Measurements from ENCODE around the gene MAGI2. TPM values are rescaled to one million over a fixed set of nuclear protein-coding genes. Genes with fewer than 3 reads are reported as not detected.

Gene MAGI2
- total and polyA plus RNA-seq, 4 donors: 3.7 to 25.5 (median 11.6) TPM

GRCh38 chr7:78777829-78778228, 675.6 kb downstream of the MAGI2 start:
- Histone ChIP-seq H3K9me3 (ENCODE audit: control insufficient read depth, low read length) (no peaks in the 10 kb centered on the region), H3K27ac (ENCODE audit: low read depth in 1 of 2, low read length in 2 of 2) (no peak overlapping the region), H3K36me3 (ENCODE audit: control insufficient read depth in 1 of 2, insufficient read depth in 2 of 2, low read length in 1 of 2) (no peaks in the 10 kb centered on the region), H3K4me1 (ENCODE audit: control insufficient read depth in 1 of 2, insufficient read depth in 2 of 2, low read length in 2 of 2) (no peaks in the 10 kb centered on the region), H3K4me3 (ENCODE audit: low read length in 2 of 2) (no peak overlapping the region), H3K27me3 (ENCODE audit: control insufficient read depth in 1 of 2, insufficient read depth in 2 of 2, low read length in 1 of 2) (no peaks in the 10 kb centered on the region)
- 92 to 93% methylated on average over 2 of the region's 2 CpGs for WGBS, 2 donors
- intact Hi-C loops (cut with DNase I): no loop called here
- ATAC-seq (ENCODE audit: low FRiP score) (no peak), DNase-seq (no peak)

DNA sequence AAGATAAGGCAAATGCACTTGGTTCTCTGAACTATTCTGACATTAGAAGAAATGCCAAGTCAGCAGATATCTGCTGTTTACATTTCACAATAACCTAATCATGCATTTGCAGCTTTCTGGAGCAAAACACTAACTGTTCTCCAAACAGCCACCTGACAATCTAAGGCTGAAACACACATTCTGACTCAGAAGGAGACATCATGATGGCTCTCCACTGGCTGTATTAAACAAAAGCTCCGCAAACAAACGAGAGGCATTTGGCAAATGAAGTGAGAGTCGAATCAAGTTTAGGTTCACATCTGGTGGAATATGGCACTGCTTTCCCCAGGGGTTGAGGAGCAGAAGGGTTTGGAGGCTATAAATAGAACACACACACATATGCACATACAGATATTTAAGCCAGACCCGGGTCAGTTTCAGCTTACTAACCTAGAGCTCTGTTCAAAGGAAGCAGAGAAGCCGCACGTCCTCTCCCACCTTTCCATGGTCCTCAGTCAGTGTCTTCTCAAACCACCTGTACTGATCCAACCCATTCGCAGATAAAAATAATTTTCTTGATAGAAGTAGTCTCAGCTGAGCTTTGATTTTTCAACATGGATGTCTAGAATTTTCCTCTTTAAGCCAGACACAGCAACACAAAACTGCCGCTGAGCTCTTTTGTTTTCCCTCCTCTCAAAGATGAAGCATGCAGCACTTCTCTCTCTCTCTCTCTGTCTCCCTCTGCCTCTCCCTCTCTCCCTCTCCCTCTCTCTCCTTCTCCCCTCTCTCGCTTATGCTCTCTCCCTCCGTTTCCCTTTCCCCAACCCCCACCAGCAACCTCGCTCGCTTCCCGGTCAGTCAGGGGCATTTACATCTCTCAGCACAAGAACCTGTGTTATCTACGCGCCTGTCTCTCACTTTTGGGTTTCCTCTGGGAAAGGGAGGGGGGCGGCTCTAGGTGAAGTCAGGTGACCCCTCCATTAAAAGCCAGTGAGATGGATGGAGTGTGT, 682.8 kb downstream of the MAGI2 start:
- intact Hi-C loops (cut with DNase I): no loop called here
- ATAC-seq (ENCODE audit: low FRiP score) (no peak), DNase-seq (no peak)
- no peaks in the 10 kb centered on the region for H3K36me3 ChIP-seq (ENCODE audit: control insufficient read depth in 1 of 2, insufficient read depth in 2 of 2, low read length in 1 of 2)
- peaks cover 3 to 4% of the 10 kb centered on the region in 2 donors for H3K4me1 ChIP-seq (ENCODE audit: control insufficient read depth in 1 of 2, insufficient read depth in 2 of 2, low read length in 2 of 2)
- 2% methylated on average over 16 of the region's 16 CpGs for WGBS, 2 donors
- no peaks in the 10 kb centered on the region for H3K27me3 ChIP-seq (ENCODE audit: control insufficient read depth in 1 of 2, insufficient read depth in 2 of 2, low read length in 1 of 2)
- no peaks in the 10 kb centered on the region for H3K9me3 ChIP-seq (ENCODE audit: control insufficient read depth, low read length)
- no peak overlapping the region for H3K27ac ChIP-seq (ENCODE audit: low read depth in 1 of 2, low read length in 2 of 2)
- H3K4me3 ChIP-seq (ENCODE audit: low read length in 2 of 2): peak overlapping the region; percentile 61 to 71

GRCh38 chr7:78769481-78770101, 683.9 kb downstream of the MAGI2 start:
- ATAC-seq (ENCODE audit: low FRiP score) (no peak), DNase-seq (no peak)
- Histone ChIP-seq H3K27me3 (ENCODE audit: control insufficient read depth in 1 of 2, insufficient read depth in 2 of 2, low read length in 1 of 2) (no peaks in the 10 kb centered on the region), H3K36me3 (ENCODE audit: control insufficient read depth in 1 of 2, insufficient read depth in 2 of 2, low read length in 1 of 2) (no peaks in the 10 kb centered on the region), H3K9me3 (ENCODE audit: control insufficient read depth, low read length) (no peaks in the 10 kb centered on the region), H3K4me3 (ENCODE audit: low read length in 2 of 2) (peak overlapping the region; percentile 82 to 94), H3K4me1 (ENCODE audit: control insufficient read depth in 1 of 2, insufficient read depth in 2 of 2, low read length in 2 of 2) (peaks cover 3 to 5% of the 10 kb centered on the region in 2 donors), H3K27ac (ENCODE audit: low read depth in 1 of 2, low read length in 2 of 2) (no peak overlapping the region)
- intact Hi-C loops (cut with DNase I): no loop called here
- 1% methylated on average over 12 of the region's 12 CpGs for WGBS, 2 donors

DNA sequence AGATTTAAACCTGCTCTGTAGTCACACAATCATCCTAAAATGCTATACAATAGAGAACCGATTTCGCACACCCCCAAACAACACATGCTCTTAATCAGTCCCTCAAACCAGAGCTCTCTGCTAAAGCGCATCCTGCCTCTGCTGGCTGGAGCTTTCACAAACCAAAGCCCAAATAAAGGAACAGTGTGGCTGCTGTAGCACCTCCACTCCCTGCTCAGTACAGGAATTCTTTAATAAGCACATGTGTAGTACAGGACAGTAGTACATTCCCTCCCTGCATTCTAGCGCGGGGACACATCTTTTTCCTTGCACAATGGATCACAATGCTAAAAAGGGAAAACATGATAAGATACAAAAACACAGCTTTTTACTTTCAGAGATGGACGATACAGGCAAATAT, 684.6 kb downstream of the MAGI2 start:
- WGBS, 2 donors: 14 to 23% methylated on average over 6 of the region's 6 CpGs
- Histone ChIP-seq H3K27me3 (ENCODE audit: control insufficient read depth in 1 of 2, insufficient read depth in 2 of 2, low read length in 1 of 2) (no peaks in the 10 kb centered on the region), H3K9me3 (ENCODE audit: control insufficient read depth, low read length) (no peaks in the 10 kb centered on the region), H3K27ac (ENCODE audit: low read depth in 1 of 2, low read length in 2 of 2) (no peak overlapping the region), H3K36me3 (ENCODE audit: control insufficient read depth in 1 of 2, insufficient read depth in 2 of 2, low read length in 1 of 2) (no peaks in the 10 kb centered on the region), H3K4me3 (ENCODE audit: low read length in 2 of 2) (peak overlapping the region; percentile 82 to 94), H3K4me1 (ENCODE audit: control insufficient read depth in 1 of 2, insufficient read depth in 2 of 2, low read length in 2 of 2) (peaks cover 3 to 5% of the 10 kb centered on the region in 2 donors)
- intact Hi-C loops (cut with DNase I): no loop called here
- DNase-seq (no peak), ATAC-seq (ENCODE audit: low FRiP score) (no peak)

DNA sequence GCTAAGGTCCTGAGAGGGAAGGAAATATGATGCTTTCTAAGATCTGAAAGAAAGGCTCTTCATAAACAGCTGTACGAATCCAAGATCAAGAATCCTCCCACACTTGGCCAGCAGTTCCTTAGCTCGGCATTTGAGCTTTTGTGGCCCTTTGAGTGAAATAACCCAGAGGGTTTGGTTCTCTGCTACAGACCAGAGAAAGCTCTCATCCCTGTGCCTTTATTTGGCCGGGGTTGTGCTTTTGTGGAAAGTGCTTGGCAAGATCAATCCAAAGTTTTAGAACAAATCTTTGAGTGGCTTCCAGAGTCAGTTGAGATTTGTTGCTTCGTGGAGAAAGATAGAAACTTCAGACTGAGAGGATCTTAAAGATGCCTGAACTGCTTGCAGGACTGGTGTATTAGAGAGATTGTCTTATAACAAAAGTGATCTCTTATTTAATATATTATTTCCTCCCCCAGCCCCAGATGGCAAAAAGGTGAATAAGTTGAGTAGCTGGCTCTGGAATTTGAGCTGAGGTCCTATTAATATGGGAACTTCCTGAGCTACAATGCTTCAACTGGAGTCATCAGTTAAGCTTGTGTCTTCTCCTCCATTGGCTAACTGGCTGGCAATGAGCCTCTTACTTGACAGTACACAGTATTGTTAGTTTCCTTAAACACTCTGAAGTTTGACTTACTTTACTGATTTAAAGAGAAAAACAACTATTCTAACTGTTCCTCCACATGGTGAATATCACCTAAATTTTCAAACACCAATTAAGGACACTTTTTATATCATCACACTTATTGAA, 687.3 kb downstream of the MAGI2 start:
- DNase-seq (no peak), ATAC-seq (ENCODE audit: low FRiP score) (no peak)
- intact Hi-C loops (cut with DNase I): no loop called here
- peaks cover 3 to 5% of the 10 kb centered on the region in 2 donors for H3K4me1 ChIP-seq (ENCODE audit: control insufficient read depth in 1 of 2, insufficient read depth in 2 of 2, low read length in 2 of 2)
- no peaks in the 10 kb centered on the region for H3K36me3 ChIP-seq (ENCODE audit: control insufficient read depth in 1 of 2, insufficient read depth in 2 of 2, low read length in 1 of 2)
- H3K27ac ChIP-seq (ENCODE audit: low read depth in 1 of 2, low read length in 2 of 2): no peak overlapping the region
- no peaks in the 10 kb centered on the region for H3K9me3 ChIP-seq (ENCODE audit: control insufficient read depth, low read length)
- WGBS, 2 donors: 9 to 11% methylated on average over 4 of the region's 4 CpGs
- H3K27me3 ChIP-seq (ENCODE audit: control insufficient read depth in 1 of 2, insufficient read depth in 2 of 2, low read length in 1 of 2): no peaks in the 10 kb centered on the region
- H3K4me3 ChIP-seq (ENCODE audit: low read length in 2 of 2): no peak overlapping the region

DNA sequence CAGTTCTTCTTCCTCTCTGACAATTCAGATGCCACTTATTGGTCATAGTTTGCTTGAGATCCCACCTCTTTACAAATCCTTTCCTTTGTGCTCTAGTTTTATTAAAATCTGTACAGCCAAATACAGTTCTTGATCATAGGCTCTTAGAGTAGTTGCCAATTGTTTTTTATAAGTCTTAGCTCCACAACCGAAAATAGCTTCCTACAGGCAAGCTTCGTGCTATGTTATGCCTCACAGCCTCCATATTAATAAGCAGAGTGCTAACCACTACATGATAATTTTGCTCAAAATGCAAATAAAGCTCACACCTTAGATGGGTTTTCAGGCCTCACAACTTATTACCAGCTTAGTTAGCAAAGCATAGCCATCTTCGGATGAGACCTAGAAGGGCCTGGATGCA, 688.9 kb downstream of the MAGI2 start:
- Histone ChIP-seq H3K36me3 (ENCODE audit: control insufficient read depth in 1 of 2, insufficient read depth in 2 of 2, low read length in 1 of 2) (no peaks in the 10 kb centered on the region), H3K27ac (ENCODE audit: low read depth in 1 of 2, low read length in 2 of 2) (no peak overlapping the region), H3K4me3 (ENCODE audit: low read length in 2 of 2) (no peak overlapping the region), H3K9me3 (ENCODE audit: control insufficient read depth, low read length) (no peaks in the 10 kb centered on the region), H3K4me1 (ENCODE audit: control insufficient read depth in 1 of 2, insufficient read depth in 2 of 2, low read length in 2 of 2) (peaks cover 3 to 5% of the 10 kb centered on the region in 2 donors), H3K27me3 (ENCODE audit: control insufficient read depth in 1 of 2, insufficient read depth in 2 of 2, low read length in 1 of 2) (no peaks in the 10 kb centered on the region)
- ATAC-seq (ENCODE audit: low FRiP score) (no peak), DNase-seq (no peak)
- WGBS, 2 donors: 49 to 54% methylated on average over 3 of the region's 3 CpGs
- intact Hi-C loops (cut with DNase I): no loop called here

GRCh38 chr7:78762625-78763024, 690.8 kb downstream of the MAGI2 start:
- DNase-seq: no peak
- intact Hi-C loops (cut with DNase I): no loop called here
- no peak overlapping the region for H3K27ac ChIP-seq (ENCODE audit: low read depth in 1 of 2, low read length in 2 of 2)
- no peaks in the 10 kb centered on the region for H3K27me3 ChIP-seq (ENCODE audit: control insufficient read depth in 1 of 2, insufficient read depth in 2 of 2, low read length in 1 of 2)
- no peaks in the 10 kb centered on the region for H3K9me3 ChIP-seq (ENCODE audit: control insufficient read depth, low read length)
- ATAC-seq (ENCODE audit: low FRiP score): no peak
- H3K4me1 ChIP-seq (ENCODE audit: control insufficient read depth in 1 of 2, insufficient read depth in 2 of 2, low read length in 2 of 2): peaks cover 1 to 3% of the 10 kb centered on the region in 2 donors
- H3K36me3 ChIP-seq (ENCODE audit: control insufficient read depth in 1 of 2, insufficient read depth in 2 of 2, low read length in 1 of 2): no peaks in the 10 kb centered on the region
- no peak overlapping the region for H3K4me3 ChIP-seq (ENCODE audit: low read length in 2 of 2)
- 79 to 91% methylated on average over 1 of the region's 1 CpG for WGBS, 2 donors

GRCh38 chr7:78760620-78761355, 692.7 kb downstream of the MAGI2 start:
- Histone ChIP-seq H3K36me3 (ENCODE audit: control insufficient read depth in 1 of 2, insufficient read depth in 2 of 2, low read length in 1 of 2) (no peaks in the 10 kb centered on the region), H3K4me3 (ENCODE audit: low read length in 2 of 2) (no peak overlapping the region), H3K27ac (ENCODE audit: low read depth in 1 of 2, low read length in 2 of 2) (no peak overlapping the region), H3K27me3 (ENCODE audit: control insufficient read depth in 1 of 2, insufficient read depth in 2 of 2, low read length in 1 of 2) (no peaks in the 10 kb centered on the region), H3K4me1 (ENCODE audit: control insufficient read depth in 1 of 2, insufficient read depth in 2 of 2, low read length in 2 of 2) (peaks cover under 1 to 1% of the 10 kb centered on the region in 2 donors), H3K9me3 (ENCODE audit: control insufficient read depth, low read length) (no peaks in the 10 kb centered on the region)
- ATAC-seq (ENCODE audit: low FRiP score) (no peak), DNase-seq (no peak)
- intact Hi-C loops (cut with DNase I): no loop called here
- WGBS, 2 donors: 66 to 82% methylated on average over 4 of the region's 4 CpGs
